Inflammatory macrophage treated with lipopolysaccharide for 4 hours (primary cell): ENCODE results near the gene CPZ.
A peak's percentile ranks its signal among the peaks of the same experiment; 100 is the strongest.

Experiments used
- DNase-seq: peaks from one replicate; pipeline ENCODE4 v3.0.0-alpha.2; 2020

The CPZ gene

DNA sequence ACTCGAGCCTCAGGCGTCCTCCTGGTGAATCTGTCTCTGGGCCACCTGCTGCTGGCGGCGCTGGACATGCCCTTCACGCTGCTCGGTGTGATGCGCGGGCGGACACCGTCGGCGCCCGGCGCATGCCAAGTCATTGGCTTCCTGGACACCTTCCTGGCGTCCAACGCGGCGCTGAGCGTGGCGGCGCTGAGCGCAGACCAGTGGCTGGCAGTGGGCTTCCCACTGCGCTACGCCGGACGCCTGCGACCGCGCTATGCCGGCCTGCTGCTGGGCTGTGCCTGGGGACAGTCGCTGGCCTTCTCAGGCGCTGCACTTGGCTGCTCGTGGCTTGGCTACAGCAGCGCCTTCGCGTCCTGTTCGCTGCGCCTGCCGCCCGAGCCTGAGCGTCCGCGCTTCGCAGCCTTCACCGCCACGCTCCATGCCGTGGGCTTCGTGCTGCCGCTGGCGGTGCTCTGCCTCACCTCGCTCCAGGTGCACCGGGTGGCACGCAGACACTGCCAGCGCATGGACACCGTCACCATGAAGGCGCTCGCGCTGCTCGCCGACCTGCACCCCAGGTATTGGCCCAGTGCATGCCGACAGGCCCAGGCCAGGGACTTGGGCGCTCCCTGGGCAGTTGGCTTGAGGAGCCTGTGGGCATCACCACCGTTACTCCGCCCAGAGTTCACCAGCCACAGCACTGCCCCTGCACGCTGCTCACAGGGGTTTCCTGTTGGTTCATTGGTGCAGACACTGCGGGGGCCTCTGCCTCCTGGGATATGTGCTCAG is 11.3 kb upstream of the CPZ start:
- DNase-seq = no peak

- DNase-seq = no peak
Measured at GRCh38 chr4:8582016-8582415, 10.5 kb upstream of the CPZ start.

DNA sequence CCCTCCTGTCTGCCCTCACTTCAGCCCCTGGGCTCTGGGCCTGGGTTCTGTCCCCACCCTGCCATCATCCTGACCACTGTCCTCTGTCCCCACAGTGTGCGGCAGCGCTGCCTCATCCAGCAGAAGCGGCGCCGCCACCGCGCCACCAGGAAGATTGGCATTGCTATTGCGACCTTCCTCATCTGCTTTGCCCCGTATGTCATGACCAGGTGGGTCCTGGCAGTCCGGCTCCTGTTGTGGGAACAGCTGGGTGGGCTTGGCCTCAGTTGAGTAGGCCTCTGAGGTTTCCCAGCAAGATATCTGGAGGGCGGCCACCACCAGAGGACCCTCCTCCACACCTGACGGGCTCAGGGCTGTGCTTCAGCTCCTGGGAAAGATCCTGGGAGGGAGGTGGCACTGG is 10.1 kb upstream of the CPZ start:
- DNase-seq = no peak

DNA sequence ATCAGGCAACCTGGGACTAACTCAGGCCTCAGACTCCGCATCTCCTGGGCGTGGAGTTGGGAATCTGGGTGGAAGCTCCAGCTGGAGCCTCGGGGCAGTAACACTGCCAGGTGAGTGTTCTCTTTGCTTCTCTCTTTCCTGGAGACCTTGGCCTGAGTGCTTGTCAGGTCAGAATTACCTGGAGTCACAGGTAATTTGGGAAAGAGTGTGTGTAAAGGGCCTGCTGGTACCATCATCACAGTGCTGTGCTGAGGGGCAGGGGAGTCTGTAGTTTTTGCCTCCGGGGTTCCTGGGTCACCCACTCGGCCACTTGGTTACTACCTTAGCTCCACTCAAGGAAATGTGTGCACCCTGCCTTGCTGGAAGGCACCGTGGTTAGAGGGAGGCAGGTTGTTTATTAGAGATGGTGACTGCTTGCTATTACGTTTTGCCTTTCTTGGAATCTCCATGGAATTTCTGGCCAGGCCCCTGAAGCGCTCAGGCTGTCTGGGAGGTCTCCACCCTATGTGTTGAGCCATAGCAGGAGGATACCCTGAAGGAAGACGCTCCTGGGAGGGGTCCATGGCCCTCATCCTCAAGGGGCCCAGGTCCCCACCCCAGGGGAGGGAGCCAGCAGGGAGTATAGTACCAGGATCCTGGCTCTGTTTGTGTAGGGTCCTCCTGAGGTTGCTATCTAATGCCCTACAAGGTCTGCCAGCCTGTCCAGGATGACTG is 9.5 kb upstream of the CPZ start:
- DNase-seq = no peak

DNA sequence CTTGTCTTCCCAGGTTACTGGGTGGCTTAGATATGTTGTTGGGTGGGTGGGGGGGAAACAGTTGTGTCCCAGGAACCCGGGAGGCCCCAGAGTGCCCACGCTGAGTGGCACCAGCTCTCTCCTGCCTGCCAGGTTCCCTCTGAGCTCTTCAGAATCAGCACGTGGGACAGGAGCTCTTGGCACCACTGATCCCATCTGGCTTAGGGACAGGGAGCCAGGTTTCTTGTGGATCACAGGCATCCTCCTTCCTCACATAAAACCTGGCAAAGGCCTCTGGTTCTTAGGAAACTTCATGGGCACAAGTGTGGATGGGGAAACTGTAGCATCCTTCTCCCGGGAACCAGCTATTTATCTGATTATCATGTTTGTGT is 8.9 kb upstream of the CPZ start:
- DNase-seq = no peak

GRCh38 chr4:8585186-8585585 is 7.4 kb upstream of the CPZ start:
- no peak for DNase-seq

DNA sequence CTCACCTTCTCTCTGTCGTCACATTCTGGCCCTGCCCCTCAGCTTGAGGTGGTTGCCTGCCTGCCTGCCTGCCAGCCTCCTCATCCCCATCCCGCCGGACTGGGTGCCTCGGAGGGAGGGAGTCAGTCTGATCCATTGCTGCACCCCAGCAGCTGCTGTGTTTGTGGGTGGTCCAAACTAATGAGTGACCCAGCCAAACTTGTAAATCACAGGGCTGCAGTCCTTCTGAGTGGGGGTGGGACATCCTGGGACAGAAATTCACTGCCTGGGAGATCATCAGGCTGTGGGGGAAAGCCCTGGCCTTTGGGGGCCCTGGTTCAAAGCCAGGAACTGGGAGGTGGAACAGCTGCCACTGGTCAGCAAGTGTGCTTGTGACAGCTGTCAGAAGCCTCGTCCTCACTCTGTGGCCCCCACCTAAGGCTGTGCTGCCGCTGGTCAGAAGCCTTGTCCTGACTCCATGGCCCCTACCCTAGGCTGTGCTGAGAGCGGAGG is 6.8 kb upstream of the CPZ start:
- no peak for DNase-seq

DNA sequence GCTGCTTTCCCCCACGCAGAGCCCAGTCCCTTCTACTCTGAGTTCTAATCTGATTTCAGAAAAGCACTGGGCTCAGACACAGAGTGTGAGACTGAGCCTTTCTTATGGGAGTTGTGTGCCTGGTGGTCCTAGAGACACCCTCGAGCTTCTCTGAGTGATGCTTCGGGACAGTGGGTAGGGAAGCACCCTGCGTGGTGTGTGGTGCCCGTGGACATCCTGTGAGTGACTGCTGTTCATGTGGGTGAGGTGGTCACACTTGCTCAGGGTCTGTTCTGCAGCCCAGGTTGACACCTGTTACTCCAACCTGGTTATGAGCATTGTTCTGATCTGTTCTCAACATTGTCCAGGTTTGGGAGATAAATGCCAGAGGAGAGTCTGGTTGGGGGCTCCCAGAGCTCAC is 6.3 kb upstream of the CPZ start:
- DNase-seq = no peak

DNA sequence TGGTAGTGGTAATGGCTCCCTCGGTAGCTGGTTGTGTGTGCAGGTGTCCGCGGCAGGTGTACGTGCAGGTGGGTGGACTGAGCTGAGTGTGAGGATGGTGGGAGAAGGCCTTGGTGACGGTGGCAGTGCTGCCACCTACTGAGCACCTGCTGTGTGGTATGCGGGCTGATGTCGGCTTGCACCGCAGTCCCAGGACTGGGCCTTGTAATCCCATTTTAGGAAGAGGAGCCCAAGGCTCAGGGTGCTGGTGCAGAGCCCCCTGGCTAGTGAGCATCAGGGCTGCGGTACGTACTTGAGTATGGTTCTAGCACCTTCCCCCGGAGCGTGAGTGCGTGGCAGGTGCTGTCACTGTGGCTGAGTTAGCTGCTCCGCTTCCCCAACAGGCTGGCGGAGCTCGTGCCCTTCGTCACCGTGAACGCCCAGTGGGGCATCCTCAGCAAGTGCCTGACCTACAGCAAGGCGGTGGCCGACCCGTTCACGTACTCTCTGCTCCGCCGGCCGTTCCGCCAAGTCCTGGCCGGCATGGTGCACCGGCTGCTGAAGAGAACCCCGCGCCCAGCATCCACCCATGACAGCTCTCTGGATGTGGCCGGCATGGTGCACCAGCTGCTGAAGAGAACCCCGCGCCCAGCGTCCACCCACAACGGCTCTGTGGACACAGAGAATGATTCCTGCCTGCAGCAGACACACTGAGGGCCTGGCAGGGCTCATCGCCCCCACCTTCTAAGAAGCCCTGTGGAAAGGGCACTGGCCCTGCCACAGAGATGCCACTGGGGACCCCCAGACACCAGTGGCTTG is 5.7 kb upstream of the CPZ start:
- DNase-seq = no peak

DNA sequence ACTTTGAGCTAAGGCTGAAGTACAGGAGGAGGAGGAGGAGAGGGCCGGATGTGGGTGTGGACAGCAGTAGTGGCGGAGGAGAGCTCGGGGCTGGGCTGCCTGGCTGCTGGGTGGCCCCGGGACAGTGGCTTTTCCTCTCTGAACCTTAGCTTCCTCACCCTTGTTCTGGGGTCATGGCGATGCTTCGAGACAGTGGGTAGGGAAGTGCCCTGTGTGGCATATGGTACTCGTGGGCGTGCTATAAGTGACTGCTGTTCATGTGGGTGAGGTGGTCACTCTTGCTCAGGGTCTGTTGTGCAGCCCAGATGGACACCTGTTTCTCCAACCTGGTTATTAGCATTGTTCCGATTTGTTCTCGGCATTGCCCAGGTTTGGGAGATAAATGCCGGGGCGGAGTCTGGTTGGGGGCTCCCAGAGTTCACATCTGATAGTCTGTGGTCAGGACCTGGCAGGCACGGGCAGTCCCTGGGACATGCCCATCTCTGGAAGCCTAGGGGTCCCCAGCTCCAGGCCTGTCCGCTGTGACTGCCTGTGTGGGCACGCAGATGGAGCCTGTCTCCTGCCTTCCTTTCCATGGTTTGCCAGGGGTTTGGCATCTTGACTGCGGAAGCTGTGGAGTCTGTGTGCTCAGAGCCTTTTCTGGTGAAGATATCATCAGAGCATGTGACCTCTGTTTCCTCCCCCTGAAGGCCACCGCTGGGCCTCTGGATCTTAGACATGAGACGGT is 4.9 kb upstream of the CPZ start:
- no peak for DNase-seq

- DNase-seq = no peak
Measured at GRCh38 chr4:8588196-8588470, 4.4 kb upstream of the CPZ start.

- no peak for DNase-seq
Measured at GRCh38 chr4:8589336-8589735, 3.2 kb upstream of the CPZ start.

GRCh38 chr4:8589823-8590545 is 2.6 kb upstream of the CPZ start:
- DNase-seq = no peak

DNA sequence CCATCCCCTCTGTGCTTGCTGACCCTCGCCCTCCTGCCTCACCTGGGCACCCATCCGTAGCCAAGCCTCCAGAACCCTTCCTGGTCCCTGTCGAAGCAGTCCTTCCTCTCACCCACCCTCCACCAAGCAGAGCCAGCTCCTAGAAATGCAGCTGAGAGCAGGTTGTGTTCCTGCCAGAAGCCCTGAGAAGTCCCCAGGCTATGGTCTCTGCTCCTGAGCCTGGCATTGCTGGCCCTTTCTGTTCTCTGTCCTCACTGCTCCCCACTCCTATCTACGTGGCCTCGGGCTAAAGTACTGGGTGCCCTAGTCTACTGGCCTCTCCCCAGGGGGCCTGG is 2.1 kb upstream of the CPZ start:
- DNase-seq = no peak

DNA sequence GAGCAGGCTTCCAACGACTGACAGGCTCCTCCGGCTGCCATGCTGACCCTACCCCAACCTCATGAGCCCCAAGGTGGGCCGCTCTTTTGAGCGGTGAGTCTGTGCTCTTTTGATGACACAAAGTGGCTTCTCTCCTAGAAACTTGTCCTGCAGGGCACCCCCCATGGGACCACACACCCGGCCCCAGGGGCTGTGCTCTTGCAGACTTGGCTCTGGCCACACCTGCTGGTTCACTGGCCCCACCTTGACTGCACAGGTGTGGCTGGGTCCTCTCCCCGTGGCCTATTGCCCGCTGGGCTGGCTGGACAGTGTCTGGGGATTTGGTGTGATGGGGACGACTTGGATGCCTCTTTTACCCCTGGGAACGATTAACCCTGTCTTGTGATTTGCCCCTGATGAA is 1.5 kb upstream of the CPZ start:
- no peak for DNase-seq

DNA sequence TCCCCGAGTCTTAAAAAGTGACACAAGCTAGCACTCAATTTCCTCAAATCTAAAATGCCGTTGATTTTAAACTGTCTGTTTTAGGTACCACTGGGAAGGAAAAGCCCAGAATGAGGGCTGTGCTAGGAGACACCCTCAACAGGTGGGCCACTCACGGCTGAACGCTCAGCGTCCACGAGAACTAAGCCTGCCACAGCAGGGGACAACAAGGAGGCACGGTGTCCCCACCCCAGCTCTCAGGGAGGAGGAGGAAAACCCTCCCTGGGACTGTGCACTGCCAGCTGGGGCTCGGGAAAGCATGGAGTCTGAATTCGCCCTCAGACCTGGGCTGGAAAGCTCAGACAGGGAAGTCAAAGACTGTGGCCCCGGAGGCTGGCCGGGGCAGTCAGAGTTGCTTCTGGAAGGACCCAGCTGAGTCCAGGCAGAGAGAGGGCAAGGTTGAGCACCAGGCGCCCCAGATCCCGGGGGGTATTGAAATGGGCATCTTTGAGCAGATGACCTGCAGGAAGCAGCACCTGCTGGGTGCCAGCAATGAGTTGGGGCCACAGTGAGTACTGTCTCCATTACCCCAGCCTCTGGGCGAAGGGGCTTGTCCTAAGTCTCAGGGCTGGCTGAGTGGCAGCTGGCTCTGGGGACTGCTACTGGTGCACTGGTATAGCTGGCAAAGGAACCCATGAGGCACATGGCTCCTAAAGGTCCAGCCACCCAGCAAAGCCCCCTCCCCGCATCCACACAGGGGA is 769 bp upstream of the CPZ start:
- no peak for DNase-seq

- DNase-seq = no peak
Measured at GRCh38 chr4:8593264-8594096, 915 bp downstream of the CPZ start.

DNA sequence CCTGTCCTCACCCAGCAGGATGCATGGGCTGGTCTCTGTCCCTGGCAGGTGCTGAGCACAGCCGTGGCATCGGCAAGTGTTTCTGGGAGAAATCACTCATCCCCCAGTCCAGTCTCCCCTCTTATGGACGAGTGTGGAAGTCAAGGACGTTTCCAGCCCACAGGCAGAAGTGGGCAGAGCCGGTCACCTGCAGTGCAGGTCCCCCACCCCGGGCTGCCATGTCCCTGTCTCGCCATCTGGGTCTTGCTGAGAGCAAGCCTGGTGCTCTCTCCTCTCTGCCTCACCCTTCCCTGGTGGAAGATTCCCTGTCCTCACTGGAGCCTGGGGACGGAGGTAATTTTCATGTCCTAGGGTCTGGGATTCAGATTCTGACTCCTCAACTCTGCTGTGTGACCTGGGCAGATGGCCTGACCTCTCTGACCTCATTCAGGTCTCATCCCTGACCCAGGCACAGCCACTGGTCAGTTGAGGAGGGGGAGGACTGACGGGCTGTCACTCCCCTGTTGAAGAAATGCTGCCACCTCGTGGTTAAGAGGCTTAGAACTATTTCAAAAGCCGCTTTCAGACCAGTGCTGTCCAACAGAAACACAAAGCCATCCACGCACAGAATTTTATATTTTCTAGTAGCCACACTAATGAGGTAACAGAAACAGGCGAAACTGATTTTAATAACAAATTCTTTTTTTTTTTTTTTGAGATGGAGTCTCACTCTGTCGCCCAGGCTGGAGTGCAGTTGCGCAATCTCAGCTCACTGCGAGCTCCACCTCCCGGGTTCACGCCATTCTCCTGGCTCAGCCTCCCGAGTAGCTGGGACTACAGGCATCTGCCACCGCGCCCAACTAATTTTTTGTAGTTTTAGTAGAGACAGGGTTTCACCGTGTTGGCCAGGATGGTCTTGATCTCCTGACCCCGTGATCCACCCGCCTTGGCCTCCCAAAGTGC is 1.8 kb downstream of the CPZ start:
- peak; percentile 59 for DNase-seq

- DNase-seq = no peak
Measured at GRCh38 chr4:8595237-8596087, 2.9 kb downstream of the CPZ start.
